ENCODE measurements around the gene PRG3. TPM values are rescaled to one million over a fixed set of nuclear protein-coding genes. Genes with fewer than 3 reads are reported as not detected.

Gene PRG3
- total RNA-seq, 1 experiment from 2014 or later: not detected

DNA sequence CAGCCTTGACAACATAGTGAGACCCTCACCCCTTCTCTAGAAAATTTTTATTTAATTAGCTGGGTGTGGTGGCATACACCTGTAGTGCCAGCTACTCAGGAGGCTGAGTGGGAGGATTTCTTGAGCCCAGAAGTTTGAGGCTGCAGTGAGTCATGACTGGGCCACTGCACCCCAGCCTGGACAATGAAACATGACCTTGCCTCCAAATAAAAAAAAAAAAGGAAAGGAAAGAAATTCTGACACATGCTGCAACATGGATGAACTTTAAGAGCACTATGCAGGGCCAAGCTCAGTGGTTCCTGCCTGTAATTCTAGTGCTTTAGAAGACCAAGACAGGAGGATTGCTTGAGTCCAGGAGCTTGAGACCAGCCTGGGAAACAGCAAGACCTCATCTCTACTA, 37.2 kb upstream of the PRG3 start:
- H2AFZ ChIP-seq (ENCODE audit: low read length): no peak overlapping the region
- no peaks in the 10 kb centered on the region for H4K20me1 ChIP-seq (ENCODE audit: control insufficient read depth, insufficient read depth, insufficient read length)
- H2BK5ac ChIP-seq (ENCODE audit: insufficient read length, low read length): no peak overlapping the region
- H3K79me2 ChIP-seq (ENCODE audit: insufficient read depth, low read length): no peaks in the 10 kb centered on the region
- no peak overlapping the region for H3K18ac ChIP-seq (ENCODE audit: insufficient read length, low read depth, low read length)
- no peak overlapping the region for H3K23ac ChIP-seq (ENCODE audit: insufficient read length, low read depth, low read length)
- H3K4me2 ChIP-seq (ENCODE audit: insufficient read depth, insufficient read length, low read length): no peak overlapping the region
- no peak overlapping the region for H2BK20ac ChIP-seq (ENCODE audit: low read depth, low read length, poor library complexity, severe bottlenecking)
- H3K27me3 ChIP-seq (ENCODE audit: insufficient read depth, low read length): no peaks in the 10 kb centered on the region
- no peak overlapping the region for H4K91ac ChIP-seq (ENCODE audit: insufficient read length, low read depth, low read length)
- H3K23me2 ChIP-seq (ENCODE audit: insufficient read length, low read depth, low read length, poor library complexity, severe bottlenecking): no peaks in the 10 kb centered on the region
- TF ChIP-seq, protein P1, sequence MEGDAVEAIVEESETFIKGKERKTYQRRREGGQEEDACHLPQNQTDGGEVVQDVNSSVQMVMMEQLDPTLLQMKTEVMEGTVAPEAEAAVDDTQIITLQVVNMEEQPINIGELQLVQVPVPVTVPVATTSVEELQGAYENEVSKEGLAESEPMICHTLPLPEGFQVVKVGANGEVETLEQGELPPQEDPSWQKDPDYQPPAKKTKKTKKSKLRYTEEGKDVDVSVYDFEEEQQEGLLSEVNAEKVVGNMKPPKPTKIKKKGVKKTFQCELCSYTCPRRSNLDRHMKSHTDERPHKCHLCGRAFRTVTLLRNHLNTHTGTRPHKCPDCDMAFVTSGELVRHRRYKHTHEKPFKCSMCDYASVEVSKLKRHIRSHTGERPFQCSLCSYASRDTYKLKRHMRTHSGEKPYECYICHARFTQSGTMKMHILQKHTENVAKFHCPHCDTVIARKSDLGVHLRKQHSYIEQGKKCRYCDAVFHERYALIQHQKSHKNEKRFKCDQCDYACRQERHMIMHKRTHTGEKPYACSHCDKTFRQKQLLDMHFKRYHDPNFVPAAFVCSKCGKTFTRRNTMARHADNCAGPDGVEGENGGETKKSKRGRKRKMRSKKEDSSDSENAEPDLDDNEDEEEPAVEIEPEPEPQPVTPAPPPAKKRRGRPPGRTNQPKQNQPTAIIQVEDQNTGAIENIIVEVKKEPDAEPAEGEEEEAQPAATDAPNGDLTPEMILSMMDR (conservative IDR thresholded peaks at IDR 0.05): no peak
- no peak overlapping the region for H3T11ph ChIP-seq (ENCODE audit: low read length)
- no peaks in the 10 kb centered on the region for H3K79me1 ChIP-seq (ENCODE audit: insufficient read depth, low read depth, low read length, poor library complexity, severe bottlenecking)
- H3K56ac ChIP-seq (ENCODE audit: insufficient read length, low read depth, low read length): no peak overlapping the region
- H3K36me3 Mint-ChIP-seq (ENCODE audit: insufficient read depth in 1 of 3, low read depth in 3 of 3): peaks cover 27 to 49% (median 48%) of the 10 kb centered on the region in 3 experiments
- H4K8ac ChIP-seq (replicated peaks; ENCODE audit: insufficient read length, low read depth, low read length): no peak overlapping the region
- H2BK12ac ChIP-seq (ENCODE audit: insufficient read length, low read depth, low read length): no peak overlapping the region
- H3K4ac ChIP-seq (ENCODE audit: low read depth, low read length): no peak overlapping the region
- no peak overlapping the region for H2BK15ac ChIP-seq (ENCODE audit: low read depth, low read length)
- H3K9me3 ChIP-seq (ENCODE audit: control insufficient read depth, low read depth, low read length): no peaks in the 10 kb centered on the region
- no peak overlapping the region for H3K4me3 Mint-ChIP-seq
- no peak overlapping the region for H3K27ac Mint-ChIP-seq
- no peak overlapping the region for H3K14ac ChIP-seq (ENCODE audit: insufficient read depth, low read length)
- H3K9ac ChIP-seq (ENCODE audit: extremely low read depth, insufficient read length, low read length): no peak overlapping the region
- H2BK120ac ChIP-seq (ENCODE audit: low read depth, low read length, poor library complexity, severe bottlenecking): no peak overlapping the region
- H3K27ac ChIP-seq (ENCODE audit: insufficient read length, low read depth, low read length): no peak overlapping the region
- no peak overlapping the region for H4K5ac ChIP-seq (ENCODE audit: insufficient read length, low read depth, low read length)
- no peaks in the 10 kb centered on the region for H3K27me3 Mint-ChIP-seq (ENCODE audit: low read depth)
- H3K4me1 Mint-ChIP-seq: peaks cover 8 to 16% of the 10 kb centered on the region in 2 experiments
- H3K4me1 ChIP-seq (ENCODE audit: insufficient read depth, low read length): no peaks in the 10 kb centered on the region; the same call in 1 of the 2 replicates
- no peak for DNase-seq
- no peak overlapping the region for H2AK5ac ChIP-seq (ENCODE audit: insufficient read length, low read length)
- no peaks in the 10 kb centered on the region for H3K9me3 Mint-ChIP-seq

Measured in H9 (cell line).